Stimulated activated CD4-positive, alpha-beta T cell treated with anti-CD3 and anti-CD28 coated beads, TNF-alpha, amount 100 ng/mL, for 4 hours (primary cell): Measurements from ENCODE around the gene ITGA1.

Experiments
- DNase-seq, 3 experiments: peaks; one replicate each; pipeline ENCODE4 v3.0.0-alpha.2; 2020; ENCODE audit warnings: low read depth in 3 of 3

Gene ITGA1

DNA sequence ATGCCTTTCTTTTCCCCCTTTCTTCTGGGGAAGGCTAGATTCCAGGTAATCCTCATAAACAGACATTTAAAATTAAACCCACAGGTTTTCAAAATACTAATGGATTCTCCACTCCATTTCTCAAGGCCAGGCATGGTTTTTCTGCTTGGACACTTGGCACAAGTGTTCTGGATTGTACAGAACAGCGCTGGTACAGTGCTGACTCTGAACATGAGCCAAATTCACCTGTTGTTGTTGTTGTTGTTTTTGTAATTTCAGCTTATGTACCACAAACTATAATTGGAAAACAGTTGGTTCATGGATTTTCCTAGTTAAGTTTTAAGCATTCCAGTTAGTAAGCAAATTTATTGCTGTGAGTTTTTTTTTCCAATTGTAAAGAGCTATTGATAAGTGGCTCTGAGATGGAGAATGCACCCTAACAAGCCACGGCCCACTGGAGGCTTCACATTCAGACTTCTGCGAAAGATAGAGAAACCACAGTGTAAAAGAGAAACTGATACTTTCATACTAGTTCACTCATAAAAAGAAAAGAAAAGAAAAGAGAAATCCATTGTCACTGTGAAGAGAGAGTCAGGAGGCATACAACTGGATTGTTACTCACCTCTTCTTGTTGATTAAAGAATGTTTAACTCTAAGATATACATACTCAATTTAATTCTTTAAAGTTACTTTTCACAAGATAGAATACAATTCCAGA lies 16.2 kb upstream of the ITGA1 start:
- DNase-seq, result no peak

DNA sequence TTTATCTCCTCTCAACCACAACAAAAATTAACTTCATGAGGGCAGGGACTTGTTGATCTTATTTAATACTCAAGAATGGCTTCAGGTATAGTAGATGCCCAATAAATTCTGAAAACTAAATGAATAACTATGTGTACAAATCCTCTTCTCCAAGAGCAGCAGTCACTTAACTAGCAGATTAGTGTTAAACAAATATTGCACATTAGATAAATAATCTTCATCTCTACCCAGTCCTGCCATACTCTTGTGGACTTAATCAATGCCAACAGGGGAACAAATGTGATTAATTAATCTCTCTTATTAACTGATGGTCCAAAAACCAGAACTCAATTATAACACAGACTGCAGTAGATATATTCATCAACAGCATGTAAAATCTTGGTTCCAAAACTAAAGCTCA lies 15.0 kb upstream of the ITGA1 start:
- no peak for DNase-seq

DNA sequence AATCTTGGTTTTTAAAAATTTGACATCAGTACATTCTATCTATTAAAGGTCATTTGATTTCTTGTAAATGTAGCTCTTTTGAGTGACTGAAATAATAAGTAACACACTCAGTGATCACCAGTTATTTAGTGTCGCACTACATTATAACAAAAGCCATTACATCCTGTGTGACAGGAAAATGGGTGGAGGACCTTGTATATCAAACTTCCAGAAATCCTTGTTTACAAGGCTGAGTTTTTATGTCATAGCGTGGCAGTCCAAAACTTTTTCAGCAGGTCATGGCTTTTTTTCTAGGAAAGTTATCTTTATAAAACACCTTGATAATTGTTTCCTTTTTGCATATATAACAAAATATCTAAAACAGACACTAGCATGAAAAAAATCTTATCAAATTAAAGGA lies 14.4 kb upstream of the ITGA1 start:
- DNase-seq, result no peak

DNA sequence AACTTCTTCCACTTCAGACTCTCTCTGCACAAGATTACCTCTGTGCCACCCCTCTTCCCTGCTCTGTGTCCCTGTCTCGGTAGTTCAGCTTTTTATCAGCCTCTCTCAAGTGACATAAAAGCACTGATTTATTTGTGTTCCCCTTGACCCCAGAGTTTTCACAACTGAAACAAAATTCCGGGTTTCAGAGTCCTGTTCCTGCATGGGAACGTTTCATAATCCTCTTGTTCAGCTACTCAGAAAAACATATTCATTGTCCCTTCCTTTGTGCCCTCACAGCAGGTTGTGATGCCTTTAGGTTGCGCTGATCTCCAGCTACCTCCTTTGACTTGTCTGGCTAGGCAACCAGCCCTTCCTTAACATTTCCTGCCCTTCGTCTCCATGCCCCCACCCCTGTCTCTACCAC lies 13.7 kb upstream of the ITGA1 start:
- DNase-seq, result no peak

DNA sequence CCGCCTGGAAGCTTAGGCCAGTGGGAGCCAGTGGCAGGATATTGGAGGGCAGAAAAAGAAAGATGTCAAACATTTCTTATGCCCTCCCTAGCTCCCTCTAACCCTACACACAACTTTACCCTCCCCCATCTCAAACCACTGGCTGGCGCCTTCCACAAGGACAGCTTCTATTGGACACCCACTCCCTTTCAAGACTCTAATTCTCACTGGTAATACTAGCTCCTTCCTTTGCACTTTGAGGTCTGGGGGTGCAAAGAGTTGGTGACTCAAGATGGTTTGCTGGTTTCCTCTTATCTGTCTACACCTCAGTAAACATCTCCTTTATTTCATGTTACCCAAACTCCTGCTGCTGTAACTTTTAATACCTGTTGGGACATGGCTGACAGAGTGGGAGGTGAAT lies 11.6 kb upstream of the ITGA1 start:
- DNase-seq, result no peak

DNA sequence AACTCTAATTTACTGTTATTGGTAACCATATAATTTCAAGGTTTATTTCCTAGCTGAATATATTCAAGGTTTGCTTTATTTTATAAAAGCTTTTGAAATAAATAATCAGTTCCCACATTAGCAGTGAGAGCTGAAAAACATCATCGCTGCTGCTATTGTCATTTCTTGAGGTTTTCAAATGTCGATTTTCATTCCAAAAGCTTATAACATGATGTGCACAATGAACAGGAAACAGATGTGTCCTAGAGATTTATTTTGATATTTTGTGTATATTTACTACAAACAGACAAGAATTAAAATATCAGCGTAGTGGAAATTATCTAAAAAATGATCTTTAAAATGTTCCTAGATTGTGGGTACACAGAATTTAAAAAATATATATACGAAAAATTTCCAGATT lies 10.5 kb upstream of the ITGA1 start:
- DNase-seq, result no peak

DNA sequence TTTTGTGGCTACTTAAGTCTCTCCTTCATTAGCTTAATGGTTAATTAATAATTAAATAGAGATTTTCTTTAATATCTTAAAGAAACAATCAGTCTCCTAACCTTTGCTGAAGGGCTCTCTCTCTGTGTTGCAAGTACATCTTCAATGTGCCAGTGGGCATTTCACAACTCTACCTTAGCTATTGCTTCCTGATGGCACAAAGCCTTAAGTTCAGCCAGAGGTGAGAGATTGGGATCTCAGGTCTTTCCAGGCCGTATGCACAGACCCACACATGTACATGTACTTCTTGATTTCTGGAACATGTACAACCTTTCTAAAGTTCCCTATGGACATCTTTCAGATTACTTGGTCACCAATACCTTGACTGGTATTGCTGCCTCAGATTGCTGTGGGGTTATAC lies 8.9 kb upstream of the ITGA1 start:
- DNase-seq, result no peak

DNA sequence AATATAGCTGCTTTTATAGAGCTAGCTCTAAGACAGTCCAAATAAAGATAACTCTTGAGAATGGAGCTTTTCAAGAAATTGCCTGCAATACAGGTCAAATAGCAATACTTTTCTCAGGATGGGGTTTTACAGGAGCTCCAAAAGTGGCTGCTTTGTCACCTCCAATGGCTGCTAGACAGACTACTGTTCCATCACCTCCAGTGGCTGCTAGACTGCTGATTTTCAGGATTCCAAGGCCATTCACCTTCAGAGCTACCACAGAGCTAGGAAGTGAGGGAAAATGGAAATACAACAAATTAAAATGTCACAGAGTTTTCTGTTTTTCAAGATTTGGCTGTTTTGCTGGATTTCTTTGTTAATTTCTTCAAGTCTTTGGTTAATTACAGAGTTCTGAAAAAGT lies 8.5 kb upstream of the ITGA1 start:
- no peak for DNase-seq

DNA sequence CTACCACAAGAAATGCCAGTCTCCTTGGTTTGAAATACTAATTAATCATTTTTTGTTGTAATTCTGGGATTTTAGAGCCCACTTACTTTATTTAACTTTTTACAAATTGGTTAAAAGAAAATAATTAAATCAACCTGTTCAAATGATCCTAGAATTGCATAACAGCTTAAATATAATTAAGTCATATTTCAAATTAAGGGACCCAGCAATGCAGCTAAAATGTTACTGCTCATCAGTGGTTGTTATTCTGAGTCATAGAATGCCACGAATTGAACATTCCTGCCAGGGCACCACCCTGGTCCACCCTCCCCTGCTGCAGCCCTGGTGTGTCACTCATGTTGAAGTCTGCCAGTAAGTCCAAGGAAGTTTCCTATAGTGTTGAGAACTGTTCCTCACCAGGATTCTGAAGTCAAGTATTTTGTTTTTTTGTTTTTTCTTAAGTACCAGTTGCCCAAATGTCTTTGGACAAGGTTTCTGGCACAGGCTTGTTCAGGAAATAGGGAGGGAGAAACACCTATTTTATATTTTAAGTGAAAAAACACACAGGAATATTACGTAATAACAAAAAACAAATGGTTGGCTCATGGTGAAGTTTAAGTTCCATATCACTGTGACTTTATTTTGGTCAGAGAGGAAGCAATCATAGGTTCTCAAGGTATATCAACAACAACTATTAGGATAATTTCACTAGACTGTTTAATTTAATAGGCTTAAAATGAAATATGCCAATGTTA lies 4.3 kb upstream of the ITGA1 start:
- DNase-seq, result no peak

DNA sequence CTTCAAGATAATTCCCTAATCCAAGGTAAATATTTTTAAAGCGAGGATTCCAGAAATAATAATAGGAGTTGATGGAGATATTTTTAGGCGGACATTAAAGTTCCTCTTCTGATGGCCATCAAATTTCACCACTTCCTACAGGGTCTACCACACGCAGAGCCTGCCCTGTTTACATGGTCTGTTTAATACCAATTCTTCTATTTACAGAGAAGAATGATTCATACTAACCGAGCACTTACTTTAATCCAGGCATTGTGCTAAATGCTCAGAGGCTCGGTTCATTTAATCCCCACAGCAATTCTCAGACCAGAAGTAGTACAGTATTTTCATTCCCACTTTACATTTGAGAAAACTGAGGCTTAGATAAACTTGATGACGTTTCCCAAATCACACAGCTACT lies 3.0 kb upstream of the ITGA1 start:
- no peak for DNase-seq

DNA sequence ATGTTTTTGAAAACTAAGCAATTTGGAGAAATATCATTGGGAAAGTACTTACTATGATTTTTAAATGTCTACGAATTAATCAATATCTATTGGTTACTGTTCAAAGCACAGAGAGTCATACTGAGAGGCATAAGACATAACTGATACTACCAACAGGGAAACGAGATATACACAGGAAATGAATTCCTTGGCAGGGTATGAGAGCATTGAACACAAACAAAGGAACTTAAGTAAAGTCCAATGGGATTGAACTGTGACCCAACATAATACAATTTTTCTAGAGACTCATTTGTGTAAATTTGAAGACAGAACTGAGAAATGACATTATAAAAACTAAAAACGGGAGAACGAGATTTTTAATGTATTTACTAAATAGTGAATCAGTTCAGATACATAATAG lies 1.3 kb upstream of the ITGA1 start:
- no peak for DNase-seq

DNA sequence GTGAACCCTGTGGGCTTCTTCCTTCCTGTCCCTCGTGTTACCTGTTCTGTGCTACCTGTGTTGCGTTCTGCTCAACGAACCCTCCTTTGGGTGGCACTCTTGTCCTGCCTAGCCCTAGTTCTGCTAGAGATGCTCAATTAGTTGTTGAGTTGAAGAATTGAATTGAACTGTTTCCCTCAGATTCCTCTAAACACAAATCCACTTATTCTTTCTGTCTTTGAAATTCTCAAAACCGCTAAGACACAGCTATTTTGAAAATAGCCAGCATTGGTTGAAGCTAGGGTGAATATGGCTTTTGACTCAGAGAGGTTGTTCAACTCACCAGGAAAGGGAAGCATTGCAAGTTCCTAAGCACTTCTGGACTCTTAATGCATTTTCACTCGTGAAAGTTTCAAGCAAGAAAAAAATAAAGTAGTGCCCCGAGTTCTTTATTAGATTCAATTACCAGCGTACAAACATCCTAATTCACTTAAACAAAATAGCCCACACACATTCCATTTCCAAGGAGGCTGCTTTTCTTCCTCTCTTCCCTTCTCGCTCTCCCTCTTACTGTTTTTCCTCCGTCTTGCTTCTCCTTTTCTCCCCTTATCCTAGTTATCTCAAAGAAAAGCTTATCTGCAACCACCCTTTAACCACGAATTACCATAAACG lies 642 bp upstream of the ITGA1 start:
- DNase-seq, result peak in 1 of 3 experiments; percentile 9

DNA sequence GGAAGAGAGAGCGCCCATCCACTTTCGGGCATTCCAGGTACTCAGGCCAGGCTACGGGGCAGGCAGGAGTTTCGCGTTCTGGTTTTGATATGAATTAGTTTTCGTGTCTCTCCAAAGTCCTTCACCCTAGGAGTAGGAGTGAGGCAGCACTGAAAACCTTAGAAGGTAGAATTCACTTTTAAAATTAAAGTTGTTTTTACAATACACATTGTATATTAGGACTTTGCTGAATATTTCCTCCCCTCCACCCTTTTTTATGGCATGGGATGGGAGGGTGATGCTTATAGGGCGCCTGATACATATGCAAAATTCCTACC lies 747 bp downstream of the ITGA1 start:
- no peak for DNase-seq

DNA sequence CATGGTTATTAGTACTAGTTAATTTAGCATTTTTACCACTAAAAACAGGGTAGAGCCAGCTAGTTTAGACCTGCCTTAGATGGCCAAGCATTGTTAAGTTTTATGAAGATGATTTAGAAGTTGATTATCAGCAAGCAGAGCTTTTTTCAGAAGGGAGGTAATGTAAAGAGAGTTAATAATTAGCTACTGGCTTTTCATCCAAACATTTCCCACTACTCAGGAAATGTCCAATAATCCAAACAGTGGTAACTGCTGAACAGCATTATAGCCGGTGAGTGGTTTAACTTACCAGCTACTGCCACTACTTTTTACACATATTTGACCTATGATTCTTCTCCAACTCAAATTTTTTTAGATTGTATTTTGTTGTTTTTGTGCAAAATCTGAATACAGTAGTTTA lies 1.7 kb downstream of the ITGA1 start:
- no peak for DNase-seq

DNA sequence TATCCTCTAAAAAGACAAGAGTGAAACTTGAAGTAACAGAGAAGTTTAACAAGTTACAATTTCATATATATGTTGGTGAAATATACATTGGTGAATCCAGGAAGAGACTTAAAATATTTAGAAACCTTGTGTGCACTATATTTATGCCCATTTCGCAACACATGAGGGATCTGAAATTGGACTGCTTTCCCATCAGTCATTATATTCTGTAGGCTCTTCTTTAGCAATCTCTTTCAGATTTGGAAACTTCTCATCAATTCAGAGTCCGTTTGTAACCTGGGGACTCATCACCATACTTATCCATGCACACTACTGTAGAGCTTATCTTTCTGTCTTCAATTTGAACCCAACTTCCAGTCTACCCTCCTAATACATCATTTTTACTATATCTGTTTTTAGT lies 2.1 kb downstream of the ITGA1 start:
- no peak for DNase-seq

DNA sequence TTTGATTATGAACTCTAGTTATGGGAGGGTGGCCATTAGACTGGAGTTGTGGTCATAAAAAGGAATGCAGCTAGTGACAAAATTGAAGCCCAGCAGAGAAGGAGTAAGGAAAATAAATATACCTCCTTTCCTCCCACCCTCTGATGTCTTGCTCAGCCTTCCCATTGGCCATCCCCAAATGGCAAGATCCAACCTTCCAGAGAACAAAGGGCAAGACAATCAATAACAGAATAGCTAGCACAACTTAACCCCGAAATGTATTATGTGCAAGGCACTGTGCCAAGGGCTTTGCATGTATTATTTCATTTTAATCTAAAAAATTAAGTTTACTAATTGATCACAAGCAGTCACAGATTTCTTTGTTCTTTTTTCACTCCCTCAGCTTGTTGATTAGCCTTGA lies 3.6 kb downstream of the ITGA1 start:
- no peak for DNase-seq

DNA sequence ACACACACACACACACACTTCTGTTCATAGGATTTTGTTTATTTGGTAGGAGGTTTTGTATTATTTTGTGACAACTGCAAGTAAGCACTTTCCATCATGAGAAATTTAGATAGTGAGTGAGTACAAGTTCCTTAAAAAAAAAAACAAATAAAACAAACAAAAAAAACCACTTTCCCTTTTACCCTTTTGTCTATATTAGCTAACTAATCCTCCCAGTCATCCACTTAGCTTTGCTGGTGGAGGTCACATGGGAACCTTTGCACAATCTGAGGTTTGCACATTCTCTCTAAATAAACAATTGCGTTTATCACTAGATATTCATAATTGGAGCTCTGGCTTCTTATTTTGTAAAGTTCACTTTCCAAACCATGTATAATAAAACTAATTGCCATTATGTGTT lies 6.8 kb downstream of the ITGA1 start:
- no peak for DNase-seq

DNA sequence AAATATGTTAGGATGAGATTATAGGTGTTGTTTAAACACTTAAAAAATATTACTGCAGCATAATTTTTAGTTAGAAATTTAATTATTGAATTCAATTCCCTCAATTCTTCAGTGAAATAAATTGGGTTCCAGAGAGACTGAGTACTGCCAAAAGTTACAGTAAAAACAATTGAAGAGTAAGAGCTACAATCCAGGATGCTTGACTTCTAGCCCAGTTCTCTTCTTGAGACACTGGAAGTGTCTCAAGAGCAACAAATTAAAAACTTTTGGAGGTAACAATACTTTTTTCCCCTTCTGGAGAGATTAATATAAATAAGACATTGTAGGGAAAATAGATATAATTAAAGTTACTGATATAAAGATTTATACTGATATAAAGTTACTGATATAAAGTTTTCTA lies 8.3 kb downstream of the ITGA1 start:
- DNase-seq, result no peak

DNA sequence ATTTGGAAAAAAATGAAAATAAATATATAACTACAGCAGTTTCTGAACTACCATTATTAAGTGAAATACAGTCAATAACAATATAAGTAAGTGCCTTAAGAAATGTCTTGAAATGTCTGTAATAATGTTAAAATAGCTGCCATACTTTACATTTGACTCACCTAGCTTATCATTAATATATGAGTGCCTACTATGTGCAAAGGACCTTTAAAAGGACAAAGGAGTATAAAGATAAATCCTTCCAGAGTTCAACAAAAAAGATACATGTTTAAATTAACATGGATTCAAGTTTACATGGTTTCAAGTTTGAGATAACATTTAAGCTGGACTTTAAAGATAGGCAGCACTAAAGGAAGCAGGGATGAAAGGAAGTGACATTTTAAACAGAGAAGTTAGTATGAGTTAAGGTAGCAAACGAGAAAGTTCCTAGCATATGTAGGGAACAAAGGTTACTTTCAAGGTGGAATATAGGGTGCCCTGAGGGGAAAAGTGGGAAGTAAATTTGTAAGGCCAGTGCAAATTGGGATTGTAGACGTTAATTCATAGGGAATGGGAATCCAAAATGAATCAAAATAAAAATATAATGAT lies 8.9 kb downstream of the ITGA1 start:
- no peak for DNase-seq

DNA sequence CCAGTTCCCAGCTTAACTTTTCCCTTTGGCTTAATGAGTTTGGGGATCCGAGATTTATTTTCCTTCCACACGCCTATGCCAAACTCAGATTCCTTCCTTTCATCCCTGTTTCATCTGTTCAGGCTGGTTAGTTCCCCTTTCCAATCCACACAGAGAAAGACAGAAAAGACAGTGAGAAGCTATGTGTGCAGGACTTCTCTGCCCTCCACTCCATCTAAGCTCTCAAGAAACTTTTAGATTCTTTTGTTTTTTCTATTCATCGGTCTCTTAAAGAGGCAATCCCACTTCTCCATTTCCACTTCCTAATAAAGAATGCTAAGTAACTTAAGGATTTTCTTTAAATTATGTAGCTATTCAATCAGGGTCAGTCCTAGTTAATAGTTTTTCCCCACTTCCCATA lies 11.2 kb downstream of the ITGA1 start:
- no peak for DNase-seq

DNA sequence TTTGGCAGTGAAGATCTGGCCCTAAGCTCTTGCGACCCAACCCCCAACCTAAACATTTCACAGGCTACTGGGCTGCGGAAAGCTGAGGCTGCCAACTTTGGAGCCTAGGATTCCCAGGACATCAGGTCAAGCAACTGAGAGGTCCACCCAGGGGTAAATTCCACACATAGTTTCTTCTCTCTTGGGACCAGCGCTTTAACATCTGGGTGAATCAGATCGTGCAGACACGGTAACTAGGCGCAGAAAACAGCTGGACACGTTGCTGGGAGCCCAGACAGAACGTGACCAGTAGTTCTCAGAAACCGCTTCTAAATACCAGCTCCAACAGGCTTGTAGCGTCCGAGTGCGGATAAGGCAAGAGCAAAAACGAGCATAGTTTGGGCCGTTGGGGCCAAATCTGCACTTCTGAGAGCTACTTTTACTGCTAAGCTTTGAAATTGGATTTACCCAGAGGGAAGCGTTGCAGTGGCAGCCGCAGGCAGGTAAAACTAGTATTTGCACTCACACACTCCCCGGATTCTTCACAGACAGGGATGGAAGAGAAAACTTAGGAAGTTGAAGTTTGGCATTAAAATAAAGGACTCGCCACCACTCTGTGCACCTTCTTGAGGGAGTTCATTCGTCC lies 11.8 kb downstream of the ITGA1 start:
- peak in 1 of 3 experiments; percentile 2 for DNase-seq

DNA sequence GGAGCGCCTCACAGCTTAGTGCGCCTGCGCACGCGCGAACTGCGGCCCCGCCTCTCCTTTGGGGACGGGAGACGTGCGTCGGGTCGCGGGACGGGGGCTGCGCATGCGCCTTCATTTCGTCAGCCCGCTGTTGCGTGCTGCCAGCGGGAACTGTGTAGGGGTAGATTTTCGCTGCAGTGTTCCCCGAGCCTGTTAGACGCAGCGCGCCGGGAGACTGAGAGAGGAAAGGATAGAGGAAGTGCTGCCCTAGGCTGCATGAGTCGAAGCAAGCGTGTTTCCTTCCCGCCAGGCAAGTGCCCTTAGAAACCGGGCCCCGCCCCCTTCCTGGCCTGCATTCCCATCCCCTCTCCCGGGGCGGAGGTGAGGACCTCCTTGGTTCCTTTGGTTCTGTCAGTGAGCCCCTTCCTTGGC lies 12.3 kb downstream of the ITGA1 start:
- peak; percentile 93 to 95 (median 93) for DNase-seq
